HepG2 (cell line): Measurements from ENCODE around the gene CDH8. TPM values are rescaled to one million over a fixed set of nuclear protein-coding genes. Genes with fewer than 3 reads are reported as not detected.

Source experiments
- ATAC-seq: fragments of 200-7000 bp; cut with Tn5 transposase; 3 replicates; pipeline ENCODE4 v1.9.1; 2020; ENCODE audit warnings: mild to moderate bottlenecking, moderate library complexity
- BruUV-seq: library from RNA; stranded (reverse); fragments of 400-500 nt; replicated peaks from 2 replicates; lab custom pipeline; 2021; lab: Mats Ljungman, UMichigan
- CTCF ChIA-PET: fragments of 300-600 bp; formaldehyde crosslinking; extraction: SDS; loops from one replicate; lab custom pipeline; 2021; ENCODE audit warnings: low total read pairs, inconsistent platforms, low intra/inter-chr PET ratio; lab: Yijun Ruan, JAX
- POLR2A ChIA-PET: fragments of 350-600 bp; sonication (Branson Sonifier 250); formaldehyde crosslinking; loops from one replicate; lab custom pipeline; 2020; ENCODE audit warnings: antibody characterized with exemption, inconsistent platforms; lab: Yijun Ruan, JAX
- DNase-seq: peaks from one replicate; pipeline ENCODE4 v3.0.0-alpha.2; 2015; ENCODE audit warnings: low spot score
- FAIRE-seq: peaks from 3 replicates; lab custom pipeline; 2011; peaks lifted over from hg19 to GRCh38; lab: Jason Lieb, UNC
- H2AFZ ChIP-seq: one replicate; pipeline ENCODE4 v1.6.1; 2011; ENCODE audit warnings: low read length, inconsistent platforms
- H3K27ac ChIP-seq: fragments of 300-600 bp; 3 replicates; pipeline ENCODE4 v1.8.0; 2011; ENCODE audit warnings: mixed run types, mild to moderate bottlenecking, mixed read lengths, low read length, inconsistent platforms; ENCODE audit not compliant: insufficient read depth; ENCODE audit errors: extremely low read length
- H3K27me3 ChIP-seq, 2 experiments: fragments of 200-600 bp in 1 of 2; 2 replicates in 1 of 2; 3 replicates in 1 of 2; pipeline versions ENCODE4 v1.6.0 to v1.8.0; 2011; ENCODE audit warnings: low read length in 2 of 2, mild to moderate bottlenecking in 2 of 2, moderate library complexity in 2 of 2, inconsistent platforms in 1 of 2; ENCODE audit not compliant: insufficient read depth in 2 of 2, control insufficient read depth in 1 of 2
- H3K36me3 ChIP-seq, 2 experiments: fragments of 200-600 bp in 1 of 2; replicated peaks in 1 of 2; 2 replicates in 1 of 2; 3 replicates in 1 of 2; pipeline versions ENCODE4 v1.5.1 to v1.8.0; 2011; ENCODE audit warnings: low read length in 2 of 2, inconsistent platforms in 1 of 2; ENCODE audit not compliant: insufficient read depth in 2 of 2, control insufficient read depth in 1 of 2
- H3K4me1 ChIP-seq: 2 replicates; pipeline ENCODE4 v1.5.1; 2012; ENCODE audit warnings: low read length, inconsistent platforms; ENCODE audit not compliant: insufficient read depth
- H3K4me2 ChIP-seq: 2 replicates; pipeline ENCODE4 v1.6.0; 2011; ENCODE audit warnings: low read depth, low read length, inconsistent platforms
- H3K4me3 ChIP-seq, 3 experiments: fragments of 200-600 bp in 1 of 3; sonication (generic), shearing (Covaris generic) in 1 of 3; replicated peaks in 1 of 3; 2 replicates each; pipeline ENCODE4 v1.5.1; 2011 to 2016; ENCODE audit warnings: low read length in 3 of 3, inconsistent platforms in 2 of 3, low read depth in 2 of 3, mild to moderate bottlenecking in 2 of 3, control low read depth in 1 of 3, mixed read lengths in 1 of 3; ENCODE audit not compliant: insufficient read depth in 1 of 3
- H3K79me2 ChIP-seq: one replicate; pipeline ENCODE4 v1.6.1; 2011; ENCODE audit warnings: low read length, inconsistent platforms; ENCODE audit not compliant: insufficient read depth
- H3K9ac ChIP-seq: 2 replicates; pipeline ENCODE4 v1.6.0; 2011; ENCODE audit warnings: mild to moderate bottlenecking, low read depth, low read length, inconsistent platforms; ENCODE audit not compliant: insufficient read depth
- H3K9me3 ChIP-seq: 2 replicates; pipeline ENCODE4 v1.5.1; 2012; ENCODE audit warnings: mild to moderate bottlenecking, low read length
- H4K20me1 ChIP-seq: 2 replicates; pipeline ENCODE4 v1.6.0; 2011; ENCODE audit warnings: inconsistent platforms, mild to moderate bottlenecking, low read length, moderate library complexity; ENCODE audit not compliant: insufficient read depth
- ATF3 ChIP-seq: sonication (generic); formaldehyde crosslinking; IDR thresholded peaks from 2 replicates; pipeline ENCODE4 v1.4.0; 2020; ENCODE audit warnings: missing genetic modification reagents
- CEBPZ ChIP-seq: IDR thresholded peaks from 2 replicates; pipeline ENCODE4 v1.6.1; 2012; ENCODE audit warnings: low read length, improper control_type of control experiment
- ELK4 ChIP-seq: sonication (generic); formaldehyde crosslinking; IDR thresholded peaks from 2 replicates; pipeline ENCODE4 v1.9.0; 2021; ENCODE audit warnings: missing genetic modification reagents, borderline replicate concordance
- FOXA1 ChIP-seq, 2 experiments: fragments of 450-650 bp in 1 of 2; sonication (generic) in 1 of 2; formaldehyde crosslinking in 1 of 2; IDR thresholded peaks; 2 replicates each; pipeline versions ENCODE4 v1.4.0 to v1.6.1; 2016 to 2020; ENCODE audit warnings: missing genetic modification reagents in 1 of 2
- HNRNPL ChIP-seq: fragments of 200-400 bp; formaldehyde crosslinking; IDR thresholded peaks from 2 replicates; pipeline ENCODE4 v1.6.1; 2017; ENCODE audit warnings: mild to moderate bottlenecking, low read depth, low read length
- HOXA7 ChIP-seq: sonication (generic); formaldehyde crosslinking; IDR thresholded peaks from 2 replicates; pipeline ENCODE4 v1.8.1; 2022; ENCODE audit warnings: mild to moderate bottlenecking, missing genetic modification reagents, moderate library complexity
- MIER3 ChIP-seq: IDR thresholded peaks from 2 replicates; pipeline ENCODE4 v1.6.1; 2016; ENCODE audit warnings: missing compliant biosample characterization, borderline replicate concordance
- ONECUT2 ChIP-seq: sonication (generic); formaldehyde crosslinking; IDR thresholded peaks from 2 replicates; pipeline ENCODE4 v1.4.0; 2020; ENCODE audit warnings: missing genetic modification reagents
- SRSF9 ChIP-seq: fragments of 200-400 bp; formaldehyde crosslinking; IDR thresholded peaks from 2 replicates; pipeline ENCODE4 v1.6.1; 2018; ENCODE audit warnings: borderline replicate concordance, mild to moderate bottlenecking, low read depth, low read length; ENCODE audit not compliant: insufficient read depth, poor library complexity, severe bottlenecking
- ZNF510 ChIP-seq: sonication (generic); formaldehyde crosslinking; IDR thresholded peaks from 2 replicates; pipeline ENCODE4 v1.4.0; 2020; ENCODE audit warnings: low read depth, mild to moderate bottlenecking, missing genetic modification reagents
- ZNF770 ChIP-seq: sonication (generic); formaldehyde crosslinking; IDR thresholded peaks from 2 replicates; pipeline ENCODE4 v1.5.0; 2020; ENCODE audit warnings: mild to moderate bottlenecking, missing genetic modification reagents
- WGBS: methylation state at CpG from one replicate; pipeline ENCODE4 v1.1.6; 2017; ENCODE audit warnings: low lambda C conversion rate; 5-methylcytosine and 5-hydroxymethylcytosine counted together
- in situ Hi-C: cut with HindIII; loops from 2 replicates; pipeline ENCODE4 v1.10.0; 2017; ENCODE audit warnings: low pct_unique_long_range_greater_than_20kb; ENCODE audit not compliant: extremely low pct_ligation_motif_present
- intact Hi-C: fragments of 100-400 bp; cut with micrococcal nuclease; formaldehyde crosslinking; loops from one replicate; pipeline ENCODE4 v1.10.0; 2022; ENCODE audit not compliant: unreplicated experiment
- polyA plus RNA-seq, 8 experiments: library from polyadenylated mRNA; depleted of rRNA in 3 of 8; stranded (reverse) in 7 of 8; unstranded in 1 of 8; fragments of >200 nt; fragmentation: Illumina TruSeq in 4 of 8; extraction: Trizol in 4 of 8; gene quantifications; 2 replicates each; pipeline versions ENCODE4 v1.2.1 to v1.2.3, GENCODE V29; 2011 to 2016; ENCODE audit warnings: low read depth in 4 of 8, missing spikeins in 1 of 8, mixed read lengths in 1 of 8; ENCODE audit not compliant: insufficient read depth in 1 of 8
- total RNA-seq, 5 experiments: library from RNA; depleted of rRNA; stranded (reverse); fragments of >200 nt; fragmentation: Illumina TruSeq; extraction: Trizol; gene quantifications; 2 replicates each; pipeline ENCODE4 v1.2.3, GENCODE V29; 2016; ENCODE audit warnings: low read depth in 1 of 5

The CDH8 gene
- total and polyA plus RNA-seq, 2 of the 13 experiments (the other 11 are each of a cell fraction or from before 2014, with no cell fraction given), result not detected

GRCh38 chr16:61885343-61885742 is 150.9 kb downstream of the CDH8 start (continued):
- TF ChIP-seq ELK4 (no peak), ATF3 (CRISPR knock-in tag) (no peak), ZNF770 (CRISPR knock-in tag) (no peak), ONECUT2 (no peak), HOXA7 (CRISPR knock-in tag) (no peak)

- Histone ChIP-seq H3K27ac (no peak overlapping the region), H4K20me1 (no peaks in the 10 kb centered on the region), H3K4me2 (no peak overlapping the region), H3K79me2 (no peaks in the 10 kb centered on the region), H3K4me1 (no peaks in the 10 kb centered on the region), H3K9ac (no peak overlapping the region), H3K27me3 (no peaks in the 10 kb centered on the region), H3K4me3 (no peak overlapping the region), H3K9me3 (peaks cover 18% of the 10 kb centered on the region), H3K36me3 (no peaks in the 10 kb centered on the region), H2AFZ (no peak overlapping the region)
- whole genome bisulfite sequencing, result 0% methylated on average over 3 of the region's 3 CpGs
- ChIA-PET CTCF (no interaction called here), POLR2A (no interaction called here)
- intact Hi-C loops (no loop called here), in situ Hi-C loops (loop anchor here (25.0 kb wide), 1 partner anchor 92 kb away; no protein-coding TSS in a partner anchor)
- DNase-seq (no peak), FAIRE-seq (no peak), ATAC-seq (no peak)
- BruUV-seq, result no TSS peak
- TF ChIP-seq CEBPZ (no peak), ZNF510 (CRISPR knock-in tag) (no peak), MIER3 (no peak), HNRNPL (no peak), SRSF9 (no peak), FOXA1 (IDR thresholded peaks at IDR 0.05) (no peak), FOXA1 (CRISPR knock-in tag; IDR thresholded peaks at IDR 0.05) (no peak)
Measured at GRCh38 chr16:61879306-61879705, 156.9 kb downstream of the CDH8 start.
